ENCODE results near the gene ENPP3.

DNA sequence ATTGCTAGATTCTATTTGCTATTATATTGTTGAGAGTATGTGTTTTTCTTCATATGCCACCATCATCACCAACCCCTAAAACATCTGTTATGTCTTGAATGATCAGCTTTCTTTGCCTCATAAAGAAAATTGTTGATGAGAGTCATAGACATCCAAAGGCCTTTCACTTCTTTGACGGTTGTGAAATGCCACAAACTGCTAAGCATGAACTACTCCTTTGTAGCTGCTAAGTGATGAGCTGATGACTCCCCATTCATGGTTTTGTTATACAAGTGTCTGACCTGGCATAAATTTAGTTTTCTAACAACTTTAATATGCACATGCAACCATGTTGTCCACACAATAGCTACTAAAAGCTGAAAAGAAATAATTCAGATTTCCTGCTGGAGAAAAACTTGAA, 8.4 kb upstream of the ENPP3 start:
- TF ChIP-seq EZH2 (IDR thresholded peaks at IDR 0.05; ENCODE audit: borderline replicate concordance) (no peak), EZH2phosphoT487 (IDR thresholded peaks at IDR 0.05; ENCODE audit: low read depth, severe bottlenecking, unreplicated experiment) (no peak)
- TF ChIP-seq, protein P1, sequence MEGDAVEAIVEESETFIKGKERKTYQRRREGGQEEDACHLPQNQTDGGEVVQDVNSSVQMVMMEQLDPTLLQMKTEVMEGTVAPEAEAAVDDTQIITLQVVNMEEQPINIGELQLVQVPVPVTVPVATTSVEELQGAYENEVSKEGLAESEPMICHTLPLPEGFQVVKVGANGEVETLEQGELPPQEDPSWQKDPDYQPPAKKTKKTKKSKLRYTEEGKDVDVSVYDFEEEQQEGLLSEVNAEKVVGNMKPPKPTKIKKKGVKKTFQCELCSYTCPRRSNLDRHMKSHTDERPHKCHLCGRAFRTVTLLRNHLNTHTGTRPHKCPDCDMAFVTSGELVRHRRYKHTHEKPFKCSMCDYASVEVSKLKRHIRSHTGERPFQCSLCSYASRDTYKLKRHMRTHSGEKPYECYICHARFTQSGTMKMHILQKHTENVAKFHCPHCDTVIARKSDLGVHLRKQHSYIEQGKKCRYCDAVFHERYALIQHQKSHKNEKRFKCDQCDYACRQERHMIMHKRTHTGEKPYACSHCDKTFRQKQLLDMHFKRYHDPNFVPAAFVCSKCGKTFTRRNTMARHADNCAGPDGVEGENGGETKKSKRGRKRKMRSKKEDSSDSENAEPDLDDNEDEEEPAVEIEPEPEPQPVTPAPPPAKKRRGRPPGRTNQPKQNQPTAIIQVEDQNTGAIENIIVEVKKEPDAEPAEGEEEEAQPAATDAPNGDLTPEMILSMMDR (IDR thresholded peaks at IDR 0.05; ENCODE audit: poor library complexity) = no peak

Data from hepatocyte (in vitro differentiated cells).